Gastroesophageal sphincter (tissue), 3 donors: ENCODE measurements around the gene HIP1.

Source experiments
- EP300 ChIP-seq: sonication (generic); formaldehyde crosslinking; IDR thresholded peaks from one replicate; pipeline ENCODE4 v1.6.1; 2017; ENCODE audit warnings: antibody characterized with exemption, mild to moderate bottlenecking
- POLR2A ChIP-seq, 2 donors: fragments of 450-650 bp; IDR thresholded peaks; one replicate each; pipeline ENCODE4 v1.6.1; 2017; ENCODE audit warnings: antibody characterized with exemption in 2 of 2, mild to moderate bottlenecking in 2 of 2, moderate library complexity in 1 of 2
- POLR2AphosphoS5 ChIP-seq: sonication (generic); formaldehyde crosslinking; IDR thresholded peaks from one replicate; pipeline ENCODE4 v1.6.1; 2017; ENCODE audit warnings: antibody characterized with exemption
- TF ChIP-seq, protein P1 (sequence below), 4 experiments: fragments of 200-600 bp in 2 of 4; fragments of 450-650 bp in 2 of 4; sonication (generic) in 1 of 4; IDR thresholded peaks; one replicate each; pipeline ENCODE4 v1.5.1; 2017 to 2019; ENCODE audit warnings: antibody characterized with exemption in 4 of 4, mild to moderate bottlenecking in 2 of 4, moderate library complexity in 2 of 4

DNA sequence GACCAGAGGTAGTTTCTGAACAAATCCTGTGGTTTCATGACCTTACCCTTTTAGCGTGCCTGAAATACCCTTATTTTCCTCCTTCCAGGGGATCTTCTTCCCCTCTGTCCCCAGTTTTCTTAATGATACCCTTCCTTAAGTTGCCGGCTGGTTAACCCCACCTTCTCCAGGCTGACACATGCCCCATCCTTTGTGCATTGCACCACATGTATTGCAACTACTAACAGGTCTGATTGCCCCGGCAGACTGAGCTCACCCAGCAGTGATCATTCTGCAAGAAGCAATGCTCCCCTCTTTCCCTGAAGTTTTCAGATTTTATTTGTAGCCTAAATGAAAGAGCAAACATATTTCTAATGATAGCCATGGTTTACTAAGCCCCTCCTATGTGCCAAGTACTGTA is 108.2 kb downstream of the HIP1 start:
- TF ChIP-seq POLR2A (IDR thresholded peaks at IDR 0.05) (no peak), EP300 (no peak), POLR2AphosphoS5 (no peak)
- TF ChIP-seq, protein P1, sequence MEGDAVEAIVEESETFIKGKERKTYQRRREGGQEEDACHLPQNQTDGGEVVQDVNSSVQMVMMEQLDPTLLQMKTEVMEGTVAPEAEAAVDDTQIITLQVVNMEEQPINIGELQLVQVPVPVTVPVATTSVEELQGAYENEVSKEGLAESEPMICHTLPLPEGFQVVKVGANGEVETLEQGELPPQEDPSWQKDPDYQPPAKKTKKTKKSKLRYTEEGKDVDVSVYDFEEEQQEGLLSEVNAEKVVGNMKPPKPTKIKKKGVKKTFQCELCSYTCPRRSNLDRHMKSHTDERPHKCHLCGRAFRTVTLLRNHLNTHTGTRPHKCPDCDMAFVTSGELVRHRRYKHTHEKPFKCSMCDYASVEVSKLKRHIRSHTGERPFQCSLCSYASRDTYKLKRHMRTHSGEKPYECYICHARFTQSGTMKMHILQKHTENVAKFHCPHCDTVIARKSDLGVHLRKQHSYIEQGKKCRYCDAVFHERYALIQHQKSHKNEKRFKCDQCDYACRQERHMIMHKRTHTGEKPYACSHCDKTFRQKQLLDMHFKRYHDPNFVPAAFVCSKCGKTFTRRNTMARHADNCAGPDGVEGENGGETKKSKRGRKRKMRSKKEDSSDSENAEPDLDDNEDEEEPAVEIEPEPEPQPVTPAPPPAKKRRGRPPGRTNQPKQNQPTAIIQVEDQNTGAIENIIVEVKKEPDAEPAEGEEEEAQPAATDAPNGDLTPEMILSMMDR (IDR thresholded peaks at IDR 0.05), result no peak
